Measurements from ENCODE around the gene NPAS3.

The NPAS3 gene

DNA sequence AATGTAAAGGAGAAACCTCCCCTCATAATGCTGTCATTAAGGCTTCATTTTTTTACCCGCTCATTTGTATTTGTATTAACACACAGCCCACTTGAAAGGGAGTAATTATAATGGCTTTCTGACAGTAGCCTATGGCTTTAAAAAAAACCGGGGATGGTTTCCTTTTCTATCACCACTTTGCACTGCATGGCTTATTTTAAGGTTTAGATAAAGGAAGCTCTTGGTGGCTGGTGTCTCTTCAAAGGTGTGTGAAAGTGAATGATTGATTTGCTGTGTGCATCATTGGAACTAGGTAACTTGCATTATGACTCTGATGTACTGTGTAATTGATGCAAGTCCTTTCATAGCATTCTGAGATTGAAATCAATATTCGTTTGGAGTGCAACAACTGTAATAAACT, 80.7 kb downstream of the NPAS3 start:
- no peak overlapping the region for H3K4me3 ChIP-seq (replicated peaks; ENCODE audit: low read depth, low read length)
- no peak for DNase-seq (ENCODE audit: extremely low read depth, low read depth)
- TF ChIP-seq, protein P1, sequence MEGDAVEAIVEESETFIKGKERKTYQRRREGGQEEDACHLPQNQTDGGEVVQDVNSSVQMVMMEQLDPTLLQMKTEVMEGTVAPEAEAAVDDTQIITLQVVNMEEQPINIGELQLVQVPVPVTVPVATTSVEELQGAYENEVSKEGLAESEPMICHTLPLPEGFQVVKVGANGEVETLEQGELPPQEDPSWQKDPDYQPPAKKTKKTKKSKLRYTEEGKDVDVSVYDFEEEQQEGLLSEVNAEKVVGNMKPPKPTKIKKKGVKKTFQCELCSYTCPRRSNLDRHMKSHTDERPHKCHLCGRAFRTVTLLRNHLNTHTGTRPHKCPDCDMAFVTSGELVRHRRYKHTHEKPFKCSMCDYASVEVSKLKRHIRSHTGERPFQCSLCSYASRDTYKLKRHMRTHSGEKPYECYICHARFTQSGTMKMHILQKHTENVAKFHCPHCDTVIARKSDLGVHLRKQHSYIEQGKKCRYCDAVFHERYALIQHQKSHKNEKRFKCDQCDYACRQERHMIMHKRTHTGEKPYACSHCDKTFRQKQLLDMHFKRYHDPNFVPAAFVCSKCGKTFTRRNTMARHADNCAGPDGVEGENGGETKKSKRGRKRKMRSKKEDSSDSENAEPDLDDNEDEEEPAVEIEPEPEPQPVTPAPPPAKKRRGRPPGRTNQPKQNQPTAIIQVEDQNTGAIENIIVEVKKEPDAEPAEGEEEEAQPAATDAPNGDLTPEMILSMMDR (IDR thresholded peaks at IDR 0.05; ENCODE audit: low read depth, low read length, missing control alignments) = no peak

DNA sequence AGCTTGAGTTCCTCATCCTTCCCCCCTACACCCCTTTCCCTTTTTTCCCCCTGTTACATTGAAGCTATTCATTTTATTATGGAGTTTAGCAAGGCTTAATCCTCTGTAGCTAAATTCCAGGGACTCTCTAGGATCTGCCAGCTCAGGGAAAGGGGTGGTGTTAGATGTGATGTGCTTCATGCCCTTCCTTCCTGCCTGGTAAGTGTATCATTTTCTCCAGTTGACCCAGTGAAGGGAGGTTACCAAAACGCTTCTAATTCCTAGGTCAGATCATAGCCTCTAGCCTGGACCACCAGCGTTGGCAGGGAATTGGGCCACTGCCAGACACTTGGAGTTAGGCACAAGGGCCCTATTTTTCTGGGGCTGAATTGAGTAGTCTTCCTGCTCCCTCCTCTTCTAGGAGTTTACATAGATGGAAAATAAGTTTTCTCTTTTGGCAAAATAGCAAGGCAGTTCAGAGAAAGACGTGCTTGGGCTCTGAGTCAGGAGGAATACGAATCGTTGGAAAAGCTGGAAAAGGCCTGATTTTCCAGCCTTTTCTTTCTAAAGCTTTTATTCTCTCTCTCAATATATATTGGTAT, 88.3 kb downstream of the NPAS3 start:
- TF ChIP-seq, protein P1 (IDR thresholded peaks at IDR 0.05; ENCODE audit: low read depth, low read length, missing control alignments) = no peak
- no peak for DNase-seq (ENCODE audit: extremely low read depth, low read depth)
- no peak overlapping the region for H3K4me3 ChIP-seq (replicated peaks; ENCODE audit: low read depth, low read length)

DNA sequence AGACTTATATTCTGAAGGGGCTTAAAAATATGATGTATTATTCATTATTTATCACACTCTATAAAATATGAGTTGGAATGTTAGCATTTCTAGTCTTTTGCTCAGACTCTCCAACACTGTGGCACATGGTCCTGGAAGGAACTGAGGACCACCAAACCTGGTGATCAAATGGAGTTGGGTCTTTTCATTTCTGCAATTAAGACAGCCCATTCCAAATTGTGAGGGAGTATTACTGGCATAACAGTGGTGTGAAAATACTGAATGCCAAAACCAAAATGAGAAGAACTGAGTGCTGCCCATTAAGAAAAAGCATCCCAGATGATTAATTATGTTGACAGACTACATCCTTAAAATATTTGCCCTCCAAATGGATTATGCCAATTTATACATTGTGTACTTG, 90.8 kb downstream of the NPAS3 start:
- no peak overlapping the region for H3K4me3 ChIP-seq (replicated peaks; ENCODE audit: low read depth, low read length)
- TF ChIP-seq, protein P1 (IDR thresholded peaks at IDR 0.05; ENCODE audit: low read depth, low read length, missing control alignments) = no peak
- no peak for DNase-seq (ENCODE audit: extremely low read depth, low read depth)

DNA sequence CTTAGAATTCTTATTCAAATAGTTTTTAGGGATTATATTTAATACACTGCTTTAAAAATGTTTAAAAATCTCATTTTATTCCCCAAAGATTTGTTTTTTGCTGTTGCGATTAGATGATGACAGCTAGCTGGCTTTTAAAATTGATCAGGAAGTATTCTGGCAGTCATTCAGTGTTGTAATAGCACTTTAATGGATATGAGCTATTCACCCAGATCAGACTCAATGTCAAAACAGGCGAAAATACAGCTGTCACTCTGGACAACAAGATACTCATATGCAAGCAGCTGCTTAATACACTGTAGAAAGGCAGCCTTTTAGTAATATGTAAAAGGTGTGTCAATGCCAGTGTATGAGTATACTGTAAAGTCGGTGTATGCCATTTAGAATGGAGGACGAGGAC, 91.7 kb downstream of the NPAS3 start:
- TF ChIP-seq, protein P1 (IDR thresholded peaks at IDR 0.05; ENCODE audit: low read depth, low read length, missing control alignments) = no peak
- H3K4me3 ChIP-seq (replicated peaks; ENCODE audit: low read depth, low read length) = no peak overlapping the region
- no peak for DNase-seq (ENCODE audit: extremely low read depth, low read depth)

DNA sequence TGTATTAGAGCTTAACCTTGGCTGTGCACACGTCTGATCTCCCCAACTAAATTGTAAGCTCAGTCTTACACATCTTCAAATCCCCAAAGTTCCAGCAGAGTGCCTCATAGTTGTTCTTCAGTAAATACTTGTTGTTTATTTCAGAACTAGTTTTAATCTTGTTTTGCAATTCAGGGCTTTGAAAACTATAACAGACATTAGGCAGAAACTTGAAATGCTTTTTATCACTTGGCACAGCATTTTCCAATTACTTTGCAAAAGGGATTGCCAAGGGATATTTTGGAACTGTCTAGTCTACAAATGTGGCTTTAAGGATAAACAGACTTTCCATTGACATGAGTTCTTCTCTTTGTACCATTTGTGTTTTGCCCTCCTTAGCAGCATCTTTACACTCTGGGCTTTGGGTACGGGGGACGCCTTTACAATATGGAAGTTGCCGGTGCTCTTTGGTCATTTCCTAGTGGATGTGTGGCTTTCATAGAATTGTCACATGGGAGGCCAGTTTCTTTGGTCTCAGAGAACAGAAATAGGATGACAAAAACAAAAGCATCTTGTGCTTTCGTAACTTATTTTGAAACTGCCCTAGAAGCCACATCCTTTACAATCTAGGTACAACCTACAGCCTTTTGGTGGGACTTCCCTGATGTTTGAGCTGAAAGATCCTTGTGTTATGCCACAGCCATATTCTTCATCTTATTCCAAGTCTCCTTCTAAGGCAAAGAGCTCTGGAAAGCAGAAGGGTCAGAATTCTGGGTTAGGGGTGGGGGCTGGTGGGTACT, 96.9 kb downstream of the NPAS3 start:
- H3K4me3 ChIP-seq (replicated peaks; ENCODE audit: low read depth, low read length) = no peak overlapping the region
- no peak for DNase-seq (ENCODE audit: extremely low read depth, low read depth)
- TF ChIP-seq, protein P1 (IDR thresholded peaks at IDR 0.05; ENCODE audit: low read depth, low read length, missing control alignments) = no peak

DNA sequence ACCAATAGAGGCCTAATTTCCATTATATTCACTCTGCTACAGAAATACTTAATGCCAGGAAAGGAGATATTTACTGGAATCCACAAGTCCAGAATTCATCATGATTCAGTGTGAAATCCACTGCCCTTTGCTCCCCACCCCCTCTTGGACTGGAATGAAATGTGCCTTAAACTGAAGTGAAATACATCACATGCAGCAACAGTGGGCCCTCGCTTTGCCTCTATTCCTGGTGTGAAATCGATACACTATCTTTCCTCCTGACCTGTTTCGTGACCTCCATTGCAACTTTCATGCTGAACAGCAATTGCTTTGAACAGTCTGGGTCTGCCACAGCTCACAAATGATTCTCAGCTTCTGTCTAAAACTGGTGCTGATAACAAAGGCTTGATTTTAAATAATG, 100.6 kb downstream of the NPAS3 start:
- DNase-seq (ENCODE audit: extremely low read depth, low read depth) = no peak
- no peak overlapping the region for H3K4me3 ChIP-seq (replicated peaks; ENCODE audit: low read depth, low read length)
- TF ChIP-seq, protein P1 (IDR thresholded peaks at IDR 0.05; ENCODE audit: low read depth, low read length, missing control alignments) = no peak
